Stimulated activated CD4-positive, alpha-beta T cell treated with anti-CD3 and anti-CD28 coated beads, Interleukin-12 subunit alpha, Interleukin-12 subunit beta, amount 100 ng/mL, for 4 hours (primary cell): ENCODE data around the gene TTC3.

Experiments
- DNase-seq: peaks from one replicate; pipeline ENCODE4 v3.0.0-alpha.2; 2020

Gene TTC3

DNA sequence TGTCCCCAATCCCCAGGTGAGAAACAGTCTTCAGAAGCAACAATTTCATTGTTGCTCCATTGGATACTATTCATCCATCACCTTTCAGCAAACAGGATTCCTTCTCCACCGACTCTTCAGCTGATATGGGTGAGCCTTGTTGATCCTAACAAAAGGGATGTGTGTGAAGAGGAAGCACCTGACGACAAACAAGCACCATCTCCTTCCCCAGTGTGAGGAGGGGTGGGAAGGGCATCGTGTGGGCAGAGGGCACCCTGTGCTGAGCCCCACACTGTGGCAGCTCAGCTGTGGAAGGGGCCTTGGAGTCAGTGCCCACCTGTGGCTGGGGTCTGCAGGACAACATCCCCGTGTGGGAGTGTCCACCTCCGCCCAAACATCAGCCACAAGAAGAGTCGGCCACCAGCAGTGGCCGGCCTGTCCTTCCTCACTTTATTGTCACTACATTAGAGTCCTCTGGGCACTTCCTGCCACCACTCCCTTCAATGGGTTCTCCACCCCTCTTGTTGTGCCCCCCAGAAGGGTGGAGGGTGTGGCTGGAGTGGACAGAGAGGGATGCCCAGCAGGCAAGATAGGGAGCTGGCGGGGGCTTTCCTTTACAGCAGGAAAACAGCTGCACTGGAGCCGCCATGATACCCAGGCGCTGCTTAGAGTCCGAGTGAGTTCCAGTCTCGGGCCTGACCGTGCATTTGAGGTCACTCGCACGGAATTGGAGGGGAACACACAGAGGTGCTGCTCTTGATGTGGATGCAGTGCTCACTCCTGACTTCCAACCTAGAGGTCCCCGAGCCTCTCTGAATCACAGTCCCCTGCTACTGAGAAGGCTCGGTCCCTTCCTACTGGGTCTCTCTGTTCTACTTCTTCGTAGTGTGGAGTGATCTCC, 153.2 kb downstream of the TTC3 start:
- DNase-seq: no peak

DNA sequence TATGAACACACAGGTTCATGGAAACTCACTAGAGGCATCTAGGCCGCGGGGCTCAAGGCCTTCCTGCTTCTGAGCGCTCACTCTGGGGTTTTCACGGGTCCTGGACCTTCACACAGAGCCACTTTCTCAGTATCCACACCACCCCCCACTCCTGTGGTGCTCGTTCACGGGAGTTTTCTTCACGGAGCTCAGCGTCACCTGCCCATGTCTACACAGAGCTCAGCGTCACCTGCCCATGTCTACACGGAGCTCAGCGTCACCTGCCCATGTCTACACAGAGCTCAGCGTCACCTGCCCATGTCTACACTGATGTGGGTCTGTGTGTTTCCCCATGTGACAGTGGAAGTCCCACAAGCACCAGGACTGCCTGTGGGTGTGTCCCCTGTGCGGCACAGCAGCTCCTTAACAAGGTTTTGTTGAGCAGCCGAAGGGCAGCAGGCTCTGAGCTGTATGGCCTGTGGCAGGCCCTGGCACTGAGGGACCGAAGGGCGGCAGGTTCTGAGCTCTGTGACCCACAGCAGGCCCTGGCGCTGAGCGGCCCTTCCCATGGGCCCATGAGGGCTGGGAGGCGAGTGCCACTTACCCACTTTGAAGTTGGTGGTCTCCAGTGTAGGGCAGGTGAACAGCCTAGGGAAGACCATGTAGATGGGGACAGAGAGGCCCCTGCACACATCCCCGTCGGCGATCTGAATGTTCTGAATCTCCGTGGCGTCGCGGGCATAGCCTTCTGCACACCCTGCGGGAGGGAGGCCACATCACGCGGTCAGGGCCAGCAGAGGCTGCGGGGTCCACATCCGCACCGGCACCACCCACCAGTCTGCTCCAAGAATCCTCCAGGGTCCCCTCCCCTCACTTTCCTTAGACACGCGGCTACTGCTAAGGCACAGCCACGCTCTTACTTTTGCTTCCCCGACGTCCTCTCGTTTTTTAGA, 154.3 kb downstream of the TTC3 start:
- DNase-seq: no peak

GRCh38 chr21:37228003-37228400, 154.9 kb downstream of the TTC3 start:
- DNase-seq: no peak

DNA sequence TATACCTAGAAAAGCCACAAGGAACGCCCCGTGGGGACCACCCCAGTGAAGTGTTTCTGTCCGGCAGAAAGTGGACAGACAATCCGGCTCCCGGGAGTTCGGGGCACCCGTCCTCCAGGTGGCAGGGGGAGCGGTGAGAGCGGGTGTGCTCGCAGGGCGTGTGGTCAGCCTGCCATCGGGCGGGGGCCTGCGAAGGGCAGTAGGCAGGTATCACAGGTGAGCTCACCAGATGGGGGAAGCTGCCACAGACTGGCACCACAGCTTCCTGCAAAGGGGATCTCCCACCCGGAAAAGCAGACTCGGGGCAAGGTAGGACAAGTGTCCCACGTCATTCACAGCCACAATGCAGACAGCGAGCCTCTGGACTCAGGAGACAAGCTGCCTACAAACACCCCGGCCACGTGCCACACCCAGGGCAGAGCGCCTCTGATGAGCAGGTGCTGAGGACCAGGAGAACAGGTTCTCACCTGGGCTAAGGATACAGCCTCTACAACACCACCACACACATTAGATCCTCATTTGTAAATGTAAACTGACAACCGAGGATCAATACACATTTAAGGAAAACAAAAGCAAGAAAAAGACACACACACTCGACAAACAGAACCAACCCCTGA, 157.7 kb downstream of the TTC3 start:
- DNase-seq: no peak

DNA sequence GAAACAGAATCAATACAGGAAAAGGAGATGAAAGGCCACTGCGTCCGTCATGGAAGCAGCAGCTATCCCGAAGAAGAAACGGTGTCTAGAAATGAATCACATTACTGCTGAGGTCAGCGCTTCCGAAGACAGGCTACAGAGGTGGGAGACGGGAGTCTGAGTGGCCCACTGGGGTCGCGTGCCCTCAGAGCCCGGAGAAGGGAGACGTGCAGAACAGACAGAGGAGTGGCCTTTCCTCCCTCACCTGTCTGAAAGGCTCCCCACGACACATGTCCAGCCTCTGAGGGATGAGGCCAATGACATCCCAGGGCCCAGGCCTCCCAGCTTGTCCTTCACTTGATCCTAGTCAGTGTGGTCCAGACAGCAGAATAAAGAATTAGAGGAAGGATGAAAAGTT, 158.2 kb downstream of the TTC3 start:
- DNase-seq: no peak

DNA sequence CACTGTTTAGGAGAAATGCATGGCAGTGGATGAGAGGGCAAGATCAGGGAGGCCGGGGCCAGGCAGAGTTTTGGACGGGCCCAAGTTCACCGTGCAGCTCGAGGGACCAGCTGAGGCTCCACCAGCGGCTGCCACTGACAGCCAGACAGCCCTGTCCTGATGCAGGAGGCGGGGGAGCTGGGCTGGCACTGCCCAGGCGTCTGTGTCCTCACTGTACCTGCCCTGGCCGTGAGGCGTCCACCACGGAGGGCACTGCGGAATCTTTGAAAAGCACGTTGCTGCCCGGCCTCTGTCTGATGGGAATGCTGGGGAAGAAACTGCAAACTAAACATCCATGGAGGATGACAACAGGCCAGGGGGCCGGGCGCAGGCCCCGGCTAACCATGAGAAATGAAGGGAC, 158.6 kb downstream of the TTC3 start:
- DNase-seq: no peak

- no peak for DNase-seq
Observed at GRCh38 chr21:37232274-37233018, 159.4 kb downstream of the TTC3 start.

DNA sequence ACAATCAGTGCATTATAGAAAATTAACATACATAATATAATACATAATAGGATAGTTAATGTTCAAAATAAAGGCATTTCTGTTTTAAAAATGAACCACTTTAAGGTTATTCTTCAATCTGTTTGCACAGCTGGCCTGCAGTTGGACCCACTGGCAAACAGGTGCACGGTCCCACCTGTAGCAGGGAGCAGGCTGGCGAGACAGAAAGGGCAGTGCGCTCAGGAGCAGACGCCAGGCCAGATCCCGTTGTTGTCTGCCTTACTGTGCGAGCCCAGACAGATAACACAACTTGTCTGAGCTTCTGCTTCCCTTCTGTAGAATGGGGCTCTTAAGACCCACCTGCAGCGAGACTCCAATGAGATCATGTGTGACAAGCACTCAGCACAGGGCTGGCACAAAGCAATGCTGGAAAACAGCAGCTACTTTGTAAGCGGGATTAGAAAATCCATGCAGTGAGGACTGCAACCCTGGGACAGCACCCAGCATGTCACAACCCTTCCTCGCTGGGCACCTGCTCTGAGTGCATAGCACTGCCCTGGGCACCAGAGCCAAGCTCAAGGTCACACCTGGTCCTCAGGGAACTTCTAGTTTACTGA, 160.6 kb downstream of the TTC3 start:
- DNase-seq: no peak

DNA sequence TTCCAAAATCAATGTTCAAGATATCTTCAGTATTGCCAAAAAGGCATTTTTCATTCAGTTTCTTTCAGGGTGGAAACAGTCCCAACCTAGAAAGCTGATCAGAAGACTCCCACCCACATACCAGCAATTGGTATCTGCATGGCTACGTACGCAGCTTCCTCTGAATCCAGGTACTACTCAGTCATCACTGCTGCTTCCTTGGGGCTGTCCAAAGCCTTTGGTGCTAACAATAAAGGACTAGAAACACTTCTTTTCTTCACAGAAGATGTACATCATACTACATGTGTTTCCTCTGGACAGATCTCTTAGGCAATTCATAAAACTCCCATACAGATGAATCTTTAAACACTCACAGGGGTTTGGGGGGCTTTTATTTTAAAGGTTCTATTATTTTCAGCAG, 164.3 kb downstream of the TTC3 start:
- no peak for DNase-seq

DNA sequence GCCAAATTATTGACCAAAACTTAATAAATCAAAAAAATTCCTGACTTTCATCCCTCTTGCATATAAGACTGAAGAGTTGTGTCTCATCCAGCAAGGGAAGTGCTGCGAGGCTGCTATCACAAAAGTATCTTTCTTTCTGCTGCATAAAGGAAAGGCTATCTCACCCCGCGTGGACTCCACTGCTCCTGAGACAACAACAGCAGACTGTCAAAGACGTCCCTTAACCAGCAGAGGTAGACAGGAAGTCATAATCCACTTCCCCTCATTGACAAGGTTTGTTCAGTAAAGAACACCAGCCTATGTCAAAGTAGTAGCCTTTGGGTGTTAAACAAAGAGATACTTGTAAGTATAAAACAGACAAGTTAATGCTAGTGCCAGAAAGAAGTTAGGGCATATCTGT, 164.7 kb downstream of the TTC3 start:
- DNase-seq: no peak

DNA sequence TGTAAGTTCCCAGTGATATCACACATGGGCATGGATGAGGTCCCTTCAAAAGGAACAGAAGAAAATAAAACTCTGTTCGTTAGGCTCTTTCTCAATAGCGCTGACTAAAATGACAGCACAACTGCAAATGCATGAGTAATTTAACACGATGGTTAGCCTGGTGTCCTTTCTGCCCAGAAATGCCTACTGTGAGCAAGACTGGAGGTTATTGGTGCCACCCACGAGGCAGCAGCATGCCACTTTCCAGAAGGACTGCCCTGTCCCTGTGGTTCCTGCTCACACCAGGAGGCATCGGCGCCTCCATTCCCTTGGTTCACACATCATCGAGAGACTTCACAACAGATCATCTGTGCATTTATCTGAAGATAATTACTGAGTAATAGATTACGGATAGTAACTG, 167.9 kb downstream of the TTC3 start:
- DNase-seq: no peak

GRCh38 chr21:37241426-37241825, 168.4 kb downstream of the TTC3 start:
- DNase-seq: no peak

GRCh38 chr21:37243961-37244360, 170.9 kb downstream of the TTC3 start:
- DNase-seq: no peak

- no peak for DNase-seq
Observed at GRCh38 chr21:37244501-37245095, 171.5 kb downstream of the TTC3 start.

GRCh38 chr21:37245151-37245550, 172.1 kb downstream of the TTC3 start:
- DNase-seq: no peak

GRCh38 chr21:37248298-37248697, 175.2 kb downstream of the TTC3 start:
- no peak for DNase-seq

DNA sequence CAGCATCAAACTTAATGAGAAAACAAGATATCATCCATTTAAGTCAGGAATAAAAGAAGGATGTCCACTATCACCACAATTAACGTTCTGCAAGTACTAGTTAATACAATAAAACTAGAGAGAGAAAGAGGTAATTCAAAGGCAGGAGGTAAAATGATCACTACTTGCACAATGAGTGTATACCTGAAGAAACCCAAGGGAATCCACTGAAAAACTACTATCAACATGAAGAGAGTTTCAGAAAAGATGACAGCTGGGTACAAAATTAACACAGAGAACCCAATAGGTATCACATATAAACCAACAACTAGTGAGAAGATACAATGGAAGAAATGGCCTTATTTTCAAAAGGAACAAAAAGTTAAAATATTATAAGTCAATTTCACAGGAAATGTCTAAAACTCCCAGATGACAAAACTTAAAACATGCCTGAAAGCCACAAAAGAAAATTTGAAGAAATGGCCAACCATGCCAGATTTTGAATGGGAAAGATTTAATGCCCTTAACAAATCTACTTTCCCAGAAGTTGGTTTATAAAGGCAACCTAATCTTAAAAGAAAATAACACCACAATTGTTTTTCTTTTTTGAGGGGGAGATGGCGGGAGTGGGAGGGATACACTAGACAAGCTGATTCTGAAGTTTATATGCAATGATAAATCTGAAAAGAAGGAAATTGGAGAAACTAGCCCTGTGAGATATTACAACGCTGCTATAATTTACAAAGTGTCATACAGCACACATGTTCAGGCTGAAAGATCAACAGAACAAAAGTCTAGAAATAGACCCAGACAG, 176.3 kb downstream of the TTC3 start:
- DNase-seq: no peak

- no peak for DNase-seq
Observed at GRCh38 chr21:37251294-37251634, 178.2 kb downstream of the TTC3 start.
